ENCODE data around the gene CUX1. TPM values are rescaled to one million over a fixed set of nuclear protein-coding genes. Genes with fewer than 3 reads are reported as not detected.

The CUX1 gene
- total RNA-seq, 2 experiments from 2014 or later = 35.6 to 38.0 TPM

DNA sequence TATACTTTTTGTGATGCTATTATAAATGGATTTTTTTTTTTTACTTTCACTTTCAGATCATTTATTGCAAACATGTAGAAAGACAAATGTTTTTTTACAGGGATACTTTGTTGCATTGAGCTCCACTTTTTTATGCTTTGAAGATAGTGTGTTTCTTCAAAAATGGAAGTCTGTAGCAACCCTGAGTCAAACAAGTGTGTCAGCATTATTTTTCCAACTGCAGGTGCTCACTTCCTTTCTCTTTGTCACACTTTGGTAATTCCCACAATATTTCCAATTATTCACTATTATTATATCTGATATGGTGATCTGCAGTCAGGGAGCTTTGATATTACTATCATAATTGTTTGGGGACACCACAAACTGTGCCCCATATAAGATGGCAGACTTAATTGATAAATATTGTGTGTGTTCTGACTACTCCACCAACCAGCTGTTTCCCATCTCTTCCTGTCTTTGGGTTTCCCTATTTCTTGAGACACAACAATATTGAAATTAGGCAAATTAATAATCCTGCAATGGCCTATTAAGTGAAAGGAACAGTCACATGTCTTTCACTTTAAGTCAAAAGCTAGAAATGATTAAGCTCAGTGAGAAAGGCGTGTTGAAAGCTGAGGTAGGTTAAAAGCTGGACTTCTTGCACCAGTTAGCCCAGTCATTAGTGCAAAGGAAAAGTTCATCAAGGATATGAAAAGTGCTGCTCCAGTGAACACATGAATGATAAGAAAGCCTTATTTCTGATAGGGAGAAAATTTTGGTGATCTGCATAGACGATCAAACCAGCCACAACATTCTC lies 238.0 kb downstream of the CUX1 start:
- intact Hi-C loops (cut with DNase I, micrococcal nuclease) = no loop called here
- no peaks in the 10 kb centered on the region for H3K4me1 Mint-ChIP-seq (ENCODE audit: low read depth)
- H3K9me3 ChIP-seq (ENCODE audit: control insufficient read depth in 1 of 2, insufficient read depth in 1 of 2, low read length in 2 of 2) = peaks cover 10 to 14% of the 10 kb centered on the region in 2 experiments
- H3K27ac ChIP-seq (ENCODE audit: low read depth in 1 of 2, low read length in 2 of 2) = no peak overlapping the region
- no peak overlapping the region for H3K27ac Mint-ChIP-seq
- H3K4me3 Mint-ChIP-seq = no peak overlapping the region
- ChIA-PET CTCF (no interaction called here), POLR2A (no interaction called here)
- no peaks in the 10 kb centered on the region for H3K4me1 ChIP-seq (ENCODE audit: insufficient read depth, low read length)
- H3K9me3 Mint-ChIP-seq = peaks cover 5% of the 10 kb centered on the region
- H3K27me3 Mint-ChIP-seq = no peaks in the 10 kb centered on the region
- no peak overlapping the region for H3K4me3 ChIP-seq (ENCODE audit: low read length)
- ATAC-seq (ENCODE audit: poor library complexity) = no peak
- H3K36me3 ChIP-seq (ENCODE audit: insufficient read depth, low read length) = no peaks in the 10 kb centered on the region
- no peak for DNase-seq
- H3K36me3 Mint-ChIP-seq (ENCODE audit: low read depth) = peaks cover 41% of the 10 kb centered on the region
- no peaks in the 10 kb centered on the region for H3K27me3 ChIP-seq (ENCODE audit: control insufficient read depth in 1 of 2, insufficient read depth in 2 of 2, low read length in 2 of 2)
- TF ChIP-seq, protein P1, sequence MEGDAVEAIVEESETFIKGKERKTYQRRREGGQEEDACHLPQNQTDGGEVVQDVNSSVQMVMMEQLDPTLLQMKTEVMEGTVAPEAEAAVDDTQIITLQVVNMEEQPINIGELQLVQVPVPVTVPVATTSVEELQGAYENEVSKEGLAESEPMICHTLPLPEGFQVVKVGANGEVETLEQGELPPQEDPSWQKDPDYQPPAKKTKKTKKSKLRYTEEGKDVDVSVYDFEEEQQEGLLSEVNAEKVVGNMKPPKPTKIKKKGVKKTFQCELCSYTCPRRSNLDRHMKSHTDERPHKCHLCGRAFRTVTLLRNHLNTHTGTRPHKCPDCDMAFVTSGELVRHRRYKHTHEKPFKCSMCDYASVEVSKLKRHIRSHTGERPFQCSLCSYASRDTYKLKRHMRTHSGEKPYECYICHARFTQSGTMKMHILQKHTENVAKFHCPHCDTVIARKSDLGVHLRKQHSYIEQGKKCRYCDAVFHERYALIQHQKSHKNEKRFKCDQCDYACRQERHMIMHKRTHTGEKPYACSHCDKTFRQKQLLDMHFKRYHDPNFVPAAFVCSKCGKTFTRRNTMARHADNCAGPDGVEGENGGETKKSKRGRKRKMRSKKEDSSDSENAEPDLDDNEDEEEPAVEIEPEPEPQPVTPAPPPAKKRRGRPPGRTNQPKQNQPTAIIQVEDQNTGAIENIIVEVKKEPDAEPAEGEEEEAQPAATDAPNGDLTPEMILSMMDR (IDR thresholded peaks at IDR 0.05) = no peak

DNA sequence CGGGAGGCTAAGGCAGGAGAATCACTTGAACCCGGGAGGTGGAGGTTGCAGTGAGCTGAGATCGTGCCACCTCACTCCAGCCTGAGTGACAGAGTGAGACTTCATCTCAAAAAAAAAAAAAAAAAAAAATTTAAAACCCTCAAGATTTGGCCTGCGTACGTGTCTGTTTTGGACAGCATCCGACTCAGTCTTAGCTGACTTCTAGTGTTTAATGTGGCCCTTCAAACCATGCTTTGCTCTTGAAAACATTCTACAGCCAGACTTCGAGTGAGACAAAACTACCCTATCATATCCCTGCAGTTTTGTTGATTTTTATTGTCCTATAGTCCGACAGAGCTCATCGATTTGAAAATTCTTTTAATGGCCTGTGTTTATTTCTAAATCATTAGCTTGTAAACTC lies 242.1 kb downstream of the CUX1 start:
- H3K36me3 Mint-ChIP-seq (ENCODE audit: low read depth) = peaks cover 27% of the 10 kb centered on the region
- no peak overlapping the region for H3K27ac Mint-ChIP-seq
- no peak overlapping the region for H3K4me3 Mint-ChIP-seq
- Histone ChIP-seq H3K4me1 (ENCODE audit: insufficient read depth, low read length) (no peaks in the 10 kb centered on the region), H3K4me3 (ENCODE audit: low read length) (no peak overlapping the region), H3K9me3 (ENCODE audit: control insufficient read depth in 1 of 2, insufficient read depth in 1 of 2, low read length in 2 of 2) (peaks cover 0 to under 1% of the 10 kb centered on the region in 2 experiments), H3K36me3 (ENCODE audit: insufficient read depth, low read length) (no peaks in the 10 kb centered on the region), H3K27me3 (ENCODE audit: control insufficient read depth in 1 of 2, insufficient read depth in 2 of 2, low read length in 2 of 2) (no peaks in the 10 kb centered on the region), H3K27ac (ENCODE audit: low read depth in 1 of 2, low read length in 2 of 2) (no peak overlapping the region)
- H3K27me3 Mint-ChIP-seq = no peaks in the 10 kb centered on the region
- H3K9me3 Mint-ChIP-seq = no peaks in the 10 kb centered on the region
- TF ChIP-seq, protein P1 (IDR thresholded peaks at IDR 0.05) = no peak
- intact Hi-C loops (cut with DNase I, micrococcal nuclease) = no loop called here
- ChIA-PET POLR2A (no interaction called here), CTCF (interaction anchor here (1.0 kb wide), 1 partner anchor 22 kb away, joined by 3 read pairs; no protein-coding TSS in a partner anchor)
- H3K4me1 Mint-ChIP-seq (ENCODE audit: low read depth) = peaks cover 6% of the 10 kb centered on the region
- DNase-seq = no peak
- no peak for ATAC-seq (ENCODE audit: poor library complexity)

DNA sequence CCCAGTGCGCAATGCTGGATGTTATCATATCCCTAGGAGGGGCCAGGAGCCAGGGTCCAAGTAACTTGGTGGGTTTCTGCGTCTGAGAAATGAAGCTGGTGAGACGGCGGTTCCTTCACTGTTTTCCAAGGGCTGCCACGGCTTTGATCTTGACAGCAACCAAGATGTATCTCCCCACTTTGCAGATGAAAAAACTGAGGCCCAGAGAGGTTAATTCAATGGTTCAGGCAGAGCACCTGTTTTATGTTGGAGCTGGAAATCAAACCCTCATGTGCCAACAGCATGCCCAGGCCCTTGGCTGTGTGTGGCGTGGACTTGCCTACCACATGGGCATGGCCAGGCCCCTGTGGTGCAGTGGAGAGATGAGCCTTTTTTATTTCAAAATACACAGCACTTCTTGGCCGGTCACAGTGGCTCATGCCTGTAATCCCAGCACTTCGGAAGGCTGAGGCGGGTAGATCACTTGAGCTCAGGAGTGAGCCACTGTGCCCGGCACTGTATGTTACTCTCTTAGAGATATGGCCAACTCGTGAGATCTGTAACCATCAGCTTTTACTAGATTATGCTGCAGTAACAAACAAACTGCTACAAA lies 244.0 kb downstream of the CUX1 start:
- ChIA-PET POLR2A (no interaction called here), CTCF (no interaction called here)
- Histone ChIP-seq H3K4me3 (ENCODE audit: low read length) (no peak overlapping the region), H3K27ac (ENCODE audit: low read depth in 1 of 2, low read length in 2 of 2) (no peak overlapping the region), H3K27me3 (ENCODE audit: control insufficient read depth in 1 of 2, insufficient read depth in 2 of 2, low read length in 2 of 2) (no peaks in the 10 kb centered on the region), H3K9me3 (ENCODE audit: control insufficient read depth in 1 of 2, insufficient read depth in 1 of 2, low read length in 2 of 2) (no peaks in the 10 kb centered on the region), H3K36me3 (ENCODE audit: insufficient read depth, low read length) (no peaks in the 10 kb centered on the region), H3K4me1 (ENCODE audit: insufficient read depth, low read length) (no peaks in the 10 kb centered on the region)
- intact Hi-C loops (cut with DNase I, micrococcal nuclease) = no loop called here
- Mint-ChIP-seq H3K9me3 (no peaks in the 10 kb centered on the region), H3K36me3 (ENCODE audit: low read depth) (peaks cover 15% of the 10 kb centered on the region), H3K4me1 (ENCODE audit: low read depth) (peaks cover 6% of the 10 kb centered on the region), H3K27ac (no peak overlapping the region), H3K27me3 (no peaks in the 10 kb centered on the region), H3K4me3 (no peak overlapping the region)
- ATAC-seq (ENCODE audit: poor library complexity) (no peak), DNase-seq (no peak)
- TF ChIP-seq, protein P1 (IDR thresholded peaks at IDR 0.05) = no peak
